ENCODE measurements around the gene HTRA3.
A peak's percentile ranks its signal among the peaks of the same experiment; 100 is the strongest.

HTRA3 gene

DNA sequence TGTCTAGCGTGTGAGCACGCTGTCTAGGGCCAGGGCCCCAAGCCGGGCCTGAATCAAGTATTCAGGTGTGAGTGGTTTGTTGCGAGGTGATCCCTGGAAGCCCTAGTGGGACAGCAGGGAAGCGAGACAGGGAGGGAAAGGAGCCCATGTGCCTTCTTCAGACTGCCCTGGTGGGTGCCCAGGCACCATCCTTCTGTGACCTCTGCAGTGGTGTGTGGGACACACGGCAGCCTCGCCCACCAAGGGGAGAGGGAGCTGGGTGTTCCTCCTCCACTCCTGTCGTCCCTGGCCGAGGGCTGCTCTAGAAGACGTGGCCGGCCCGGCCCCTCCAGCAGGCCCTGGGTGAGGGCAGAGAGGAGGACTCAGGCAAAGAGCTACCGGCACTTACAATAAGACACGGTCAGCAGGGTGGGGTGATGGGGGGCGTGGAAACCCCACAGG, 47.4 kb downstream of the HTRA3 start:
- Histone ChIP-seq H3K9me3 (no peaks in the 10 kb centered on the region), H3K27me3 (no peaks in the 10 kb centered on the region), H3K4me1 (ENCODE audit: control insufficient read depth in 1 of 2, insufficient read depth in 1 of 2, low read depth in 1 of 2, low read length in 1 of 2) (peaks cover 87 to 94% of the 10 kb centered on the region in 2 experiments), H3K27ac (no peak overlapping the region), H3K36me3 (no peaks in the 10 kb centered on the region), H3K4me3 (ENCODE audit: low read depth in 1 of 2, low read length in 1 of 2) (no peak overlapping the region)
- TF ChIP-seq, protein P1, sequence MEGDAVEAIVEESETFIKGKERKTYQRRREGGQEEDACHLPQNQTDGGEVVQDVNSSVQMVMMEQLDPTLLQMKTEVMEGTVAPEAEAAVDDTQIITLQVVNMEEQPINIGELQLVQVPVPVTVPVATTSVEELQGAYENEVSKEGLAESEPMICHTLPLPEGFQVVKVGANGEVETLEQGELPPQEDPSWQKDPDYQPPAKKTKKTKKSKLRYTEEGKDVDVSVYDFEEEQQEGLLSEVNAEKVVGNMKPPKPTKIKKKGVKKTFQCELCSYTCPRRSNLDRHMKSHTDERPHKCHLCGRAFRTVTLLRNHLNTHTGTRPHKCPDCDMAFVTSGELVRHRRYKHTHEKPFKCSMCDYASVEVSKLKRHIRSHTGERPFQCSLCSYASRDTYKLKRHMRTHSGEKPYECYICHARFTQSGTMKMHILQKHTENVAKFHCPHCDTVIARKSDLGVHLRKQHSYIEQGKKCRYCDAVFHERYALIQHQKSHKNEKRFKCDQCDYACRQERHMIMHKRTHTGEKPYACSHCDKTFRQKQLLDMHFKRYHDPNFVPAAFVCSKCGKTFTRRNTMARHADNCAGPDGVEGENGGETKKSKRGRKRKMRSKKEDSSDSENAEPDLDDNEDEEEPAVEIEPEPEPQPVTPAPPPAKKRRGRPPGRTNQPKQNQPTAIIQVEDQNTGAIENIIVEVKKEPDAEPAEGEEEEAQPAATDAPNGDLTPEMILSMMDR (IDR thresholded peaks at IDR 0.05): no peak

DNA sequence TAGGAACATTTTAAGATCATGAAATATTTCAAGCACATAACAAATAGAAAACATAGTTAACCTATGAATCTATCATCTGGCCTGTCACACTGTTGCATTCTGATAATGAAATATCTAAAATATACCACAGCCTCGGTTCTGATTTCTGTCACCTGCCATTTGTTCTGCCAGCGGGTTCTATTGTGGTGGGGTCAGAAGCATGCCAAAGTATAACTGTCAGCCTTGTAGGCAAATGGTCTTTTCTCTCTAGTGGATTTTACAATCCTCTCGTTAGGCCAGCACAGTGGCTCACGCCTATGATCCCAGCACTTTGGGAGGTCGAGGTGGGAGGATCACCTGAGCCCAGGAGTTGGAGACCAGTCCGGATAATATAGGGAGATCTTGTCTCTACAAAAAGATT, 47.9 kb downstream of the HTRA3 start:
- no peak overlapping the region for H3K4me3 ChIP-seq (ENCODE audit: low read depth in 1 of 2, low read length in 1 of 2)
- peaks cover 90 to 94% of the 10 kb centered on the region in 2 experiments for H3K4me1 ChIP-seq (ENCODE audit: control insufficient read depth in 1 of 2, insufficient read depth in 1 of 2, low read depth in 1 of 2, low read length in 1 of 2)
- H3K27me3 ChIP-seq: no peaks in the 10 kb centered on the region
- no peaks in the 10 kb centered on the region for H3K9me3 ChIP-seq
- H3K27ac ChIP-seq: no peak overlapping the region
- TF ChIP-seq, protein P1 (IDR thresholded peaks at IDR 0.05): no peak
- no peaks in the 10 kb centered on the region for H3K36me3 ChIP-seq

DNA sequence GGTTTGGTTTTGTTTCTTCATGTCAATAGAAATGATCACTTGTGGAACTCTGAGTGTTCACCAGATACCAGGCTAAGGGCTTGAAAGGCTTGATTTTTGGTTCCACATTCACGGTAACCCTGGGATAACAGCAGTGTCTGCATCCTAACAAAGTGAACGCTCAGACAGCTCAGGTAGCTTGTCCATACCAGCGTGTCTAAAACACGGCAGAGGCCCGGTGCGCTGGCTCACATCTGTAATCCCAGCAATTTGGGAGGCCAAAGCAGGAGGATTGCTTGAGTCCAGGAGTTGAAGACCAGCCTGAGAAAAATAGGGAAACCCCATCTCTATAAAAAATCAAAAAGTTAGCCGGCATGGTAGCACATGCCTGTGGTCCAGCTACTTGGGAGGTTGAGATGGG, 49.0 kb downstream of the HTRA3 start:
- Histone ChIP-seq H3K27ac (no peak overlapping the region), H3K4me1 (ENCODE audit: control insufficient read depth in 1 of 2, insufficient read depth in 1 of 2, low read depth in 1 of 2, low read length in 1 of 2) (peaks cover 90 to 94% of the 10 kb centered on the region in 2 experiments), H3K9me3 (no peaks in the 10 kb centered on the region), H3K27me3 (no peaks in the 10 kb centered on the region), H3K4me3 (ENCODE audit: low read depth in 1 of 2, low read length in 1 of 2) (no peak overlapping the region), H3K36me3 (no peaks in the 10 kb centered on the region)
- TF ChIP-seq, protein P1 (IDR thresholded peaks at IDR 0.05): no peak

DNA sequence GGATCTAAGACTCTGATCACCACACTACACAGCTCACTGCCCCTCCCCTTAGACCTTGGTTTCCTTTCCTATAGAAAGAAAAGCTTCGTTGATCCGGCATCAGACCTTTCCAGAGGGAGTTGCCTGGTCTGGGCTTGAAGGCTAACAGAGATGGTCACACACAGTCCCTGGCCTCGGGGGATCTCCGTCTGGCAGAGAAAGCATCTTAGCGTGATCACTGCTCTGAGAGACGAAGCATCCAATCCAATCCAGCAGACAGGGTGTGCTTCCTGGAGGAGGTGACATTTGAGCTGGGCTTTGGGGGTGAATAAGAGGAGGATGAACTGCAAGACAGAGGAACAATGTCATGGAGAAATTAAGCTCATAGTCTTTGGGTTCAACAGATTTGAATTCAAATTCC, 49.5 kb downstream of the HTRA3 start:
- Histone ChIP-seq H3K9me3 (no peaks in the 10 kb centered on the region), H3K4me1 (ENCODE audit: control insufficient read depth in 1 of 2, insufficient read depth in 1 of 2, low read depth in 1 of 2, low read length in 1 of 2) (peaks cover 91 to 97% of the 10 kb centered on the region in 2 experiments), H3K27ac (peak overlapping the region; percentile 72), H3K4me3 (ENCODE audit: low read depth in 1 of 2, low read length in 1 of 2) (no peak overlapping the region), H3K36me3 (no peaks in the 10 kb centered on the region), H3K27me3 (no peaks in the 10 kb centered on the region)
- TF ChIP-seq, protein P1 (IDR thresholded peaks at IDR 0.05): no peak

DNA sequence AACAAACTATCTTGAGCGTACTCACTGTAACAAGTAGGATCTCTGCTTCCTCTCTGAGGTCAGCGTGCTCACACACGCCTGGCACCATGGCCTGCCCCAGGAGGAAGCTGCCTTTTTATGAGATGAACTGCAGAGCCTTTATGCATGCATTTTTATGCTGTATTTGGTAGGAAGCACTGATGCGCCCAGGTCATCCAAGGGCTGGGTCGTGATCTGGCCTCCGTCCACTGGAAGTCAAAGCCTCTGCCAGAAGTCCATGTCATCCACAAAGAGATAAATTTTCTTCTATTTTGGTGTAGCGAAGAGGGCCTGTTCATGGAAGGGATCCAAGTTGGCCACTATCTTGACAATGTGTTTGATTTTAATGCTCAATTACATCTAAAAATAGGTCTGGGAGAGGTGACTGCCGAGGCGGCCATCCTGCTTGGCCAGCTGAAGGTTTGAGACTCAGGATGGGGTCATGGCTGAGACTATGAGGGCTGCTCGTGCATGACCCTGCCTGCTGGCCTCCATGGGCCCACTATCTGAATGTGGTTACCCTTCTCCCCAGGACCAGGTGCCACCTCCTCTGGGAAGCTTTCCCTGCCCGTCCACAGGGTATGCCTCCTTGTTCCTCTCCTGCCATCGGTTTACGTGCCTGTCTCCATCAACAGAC, 50.3 kb downstream of the HTRA3 start:
- Histone ChIP-seq H3K27ac (peak overlapping the region; percentile 72), H3K9me3 (no peaks in the 10 kb centered on the region), H3K4me1 (ENCODE audit: control insufficient read depth in 1 of 2, insufficient read depth in 1 of 2, low read depth in 1 of 2, low read length in 1 of 2) (peaks cover 87 to 96% of the 10 kb centered on the region in 2 experiments), H3K27me3 (no peaks in the 10 kb centered on the region), H3K36me3 (no peaks in the 10 kb centered on the region), H3K4me3 (ENCODE audit: low read depth in 1 of 2, low read length in 1 of 2) (no peak overlapping the region)
- TF ChIP-seq, protein P1 (IDR thresholded peaks at IDR 0.05): no peak

Data from neutrophil (primary cell).